Activated CD4-positive, alpha-beta memory T cell treated with anti-CD3 and anti-CD28 coated beads for 36 hours (primary cell): ENCODE results near the gene SHH. TPM values are rescaled to one million over a fixed set of nuclear protein-coding genes. Genes with fewer than 3 reads are reported as not detected.

Source experiments
- CTCF ChIA-PET: fragments of 350-600 bp; sonication (Branson Sonifier 250); formaldehyde crosslinking; loops from one replicate; lab custom pipeline; 2021; ENCODE audit warnings: antibody characterized with exemption, inconsistent platforms; lab: Charles Lee
- POLR2A ChIA-PET: fragments of 350-600 bp; sonication (Branson Sonifier 250); formaldehyde crosslinking; loops from one replicate; lab custom pipeline; 2021; ENCODE audit warnings: antibody characterized with exemption; lab: Charles Lee
- DNase-seq: peaks from one replicate; pipeline ENCODE4 v3.0.0-alpha.2; 2020
- H3K27ac Mint-ChIP-seq: one replicate; pipeline ENCODE4 v1.8.0; 2021; ENCODE audit warnings: mixed read lengths
- H3K27me3 Mint-ChIP-seq: one replicate; pipeline ENCODE4 v1.8.0; 2021; ENCODE audit warnings: mixed read lengths
- H3K36me3 Mint-ChIP-seq: one replicate; pipeline ENCODE4 v1.8.0; 2021; ENCODE audit warnings: mixed read lengths
- H3K4me1 Mint-ChIP-seq: one replicate; pipeline ENCODE4 v1.8.0; 2021; ENCODE audit warnings: low read depth, mixed read lengths
- H3K4me3 Mint-ChIP-seq: one replicate; pipeline ENCODE4 v1.8.0; 2021; ENCODE audit warnings: mild to moderate bottlenecking, mixed read lengths
- H3K9me3 Mint-ChIP-seq: one replicate; pipeline ENCODE4 v1.8.0; 2021; ENCODE audit warnings: mixed read lengths
- intact Hi-C: fragments of 100-400 bp; cut with micrococcal nuclease; formaldehyde crosslinking; loops from one replicate; pipeline ENCODE4 v1.15.1; 2023
- total RNA-seq, 2 experiments: library from RNA; stranded (reverse); gene quantifications; one replicate each; pipeline ENCODE4 v1.2.3, GENCODE V29; 2021

SHH gene
- total RNA-seq, 2 experiments from 2014 or later = not detected

GRCh38 chr7:155790666-155791065 lies 21.6 kb downstream of the SHH start:
- Mint-ChIP-seq H3K27ac (no peak overlapping the region), H3K4me1 (peaks cover 9% of the 10 kb centered on the region), H3K4me3 (no peak overlapping the region), H3K36me3 (peaks cover 2% of the 10 kb centered on the region), H3K9me3 (no peaks in the 10 kb centered on the region), H3K27me3 (peaks cover 3% of the 10 kb centered on the region)
- ChIA-PET POLR2A (no interaction called here), CTCF (interaction anchor here (1.1 kb wide), 1 partner anchor 192 kb away, joined by 3 read pairs; no protein-coding TSS in a partner anchor)
- DNase-seq = no peak
- intact Hi-C loops = no loop called here

DNA sequence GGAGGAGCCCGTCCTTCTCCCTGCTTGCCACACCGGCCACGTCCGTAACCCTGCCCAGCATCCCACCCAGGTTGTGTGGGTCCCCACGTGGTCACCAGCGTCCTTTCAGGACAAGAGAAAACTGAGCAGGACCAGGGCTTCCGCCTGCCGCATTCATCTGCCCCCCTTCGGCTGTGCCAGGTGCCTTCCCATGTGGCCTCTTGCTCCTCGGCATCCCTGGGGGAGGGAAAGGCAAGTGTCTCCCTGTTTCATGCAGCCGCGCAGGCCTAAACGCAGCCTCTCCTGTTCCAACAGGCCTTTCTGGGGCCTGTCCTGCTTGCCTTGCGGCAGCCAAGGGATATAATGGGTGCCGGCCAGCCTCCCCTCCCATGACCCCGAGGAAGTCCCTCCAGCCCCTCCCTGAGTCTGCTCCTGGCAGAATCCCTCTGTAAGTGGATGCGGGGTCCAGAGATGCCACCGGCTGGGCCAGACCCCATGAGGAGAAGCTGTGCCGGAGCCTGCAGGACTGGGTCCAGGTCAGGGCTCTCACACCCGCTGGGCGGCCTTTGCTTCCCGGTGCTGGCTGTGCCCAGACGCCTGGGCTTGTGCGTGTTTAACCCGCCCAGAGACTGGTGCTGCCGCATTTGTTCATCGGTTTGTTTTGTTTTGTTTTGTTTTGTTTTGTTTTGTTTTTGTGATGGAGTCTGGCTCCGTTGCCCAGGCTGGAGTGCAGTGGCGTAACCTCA lies 23.1 kb downstream of the SHH start:
- peaks cover 2% of the 10 kb centered on the region for H3K27me3 Mint-ChIP-seq
- CTCF ChIA-PET = no interaction called here
- H3K4me3 Mint-ChIP-seq = no peak overlapping the region
- peaks cover 9% of the 10 kb centered on the region for H3K4me1 Mint-ChIP-seq
- H3K9me3 Mint-ChIP-seq = no peaks in the 10 kb centered on the region
- H3K27ac Mint-ChIP-seq = no peak overlapping the region
- intact Hi-C loops = no loop called here
- no peak for DNase-seq
- H3K36me3 Mint-ChIP-seq = peaks cover 7% of the 10 kb centered on the region
- POLR2A ChIA-PET = no interaction called here

DNA sequence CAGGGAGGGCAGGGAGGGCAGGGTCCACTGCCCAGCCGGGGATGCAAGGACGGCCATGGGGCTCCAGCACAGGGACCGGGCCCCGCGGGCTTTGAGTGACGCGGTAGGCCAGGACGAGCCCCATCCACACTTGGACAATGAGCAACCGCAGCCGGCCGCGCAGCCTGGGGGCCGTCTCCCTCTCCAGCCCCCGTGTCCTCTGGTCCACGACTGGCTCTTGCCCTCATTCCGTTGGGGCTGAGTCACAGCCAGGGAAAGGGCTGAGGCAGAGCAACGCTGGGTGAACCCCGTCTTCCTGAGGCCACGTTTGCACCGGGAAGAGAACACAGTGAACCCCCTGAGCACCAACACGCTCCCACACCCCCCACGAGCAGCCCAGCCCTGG lies 23.7 kb downstream of the SHH start:
- peaks cover 2% of the 10 kb centered on the region for H3K27me3 Mint-ChIP-seq
- intact Hi-C loops = no loop called here
- POLR2A ChIA-PET = no interaction called here
- H3K4me1 Mint-ChIP-seq = peaks cover 9% of the 10 kb centered on the region
- H3K4me3 Mint-ChIP-seq = no peak overlapping the region
- CTCF ChIA-PET = no interaction called here
- H3K27ac Mint-ChIP-seq = no peak overlapping the region
- H3K9me3 Mint-ChIP-seq = no peaks in the 10 kb centered on the region
- no peak for DNase-seq
- peaks cover 9% of the 10 kb centered on the region for H3K36me3 Mint-ChIP-seq

DNA sequence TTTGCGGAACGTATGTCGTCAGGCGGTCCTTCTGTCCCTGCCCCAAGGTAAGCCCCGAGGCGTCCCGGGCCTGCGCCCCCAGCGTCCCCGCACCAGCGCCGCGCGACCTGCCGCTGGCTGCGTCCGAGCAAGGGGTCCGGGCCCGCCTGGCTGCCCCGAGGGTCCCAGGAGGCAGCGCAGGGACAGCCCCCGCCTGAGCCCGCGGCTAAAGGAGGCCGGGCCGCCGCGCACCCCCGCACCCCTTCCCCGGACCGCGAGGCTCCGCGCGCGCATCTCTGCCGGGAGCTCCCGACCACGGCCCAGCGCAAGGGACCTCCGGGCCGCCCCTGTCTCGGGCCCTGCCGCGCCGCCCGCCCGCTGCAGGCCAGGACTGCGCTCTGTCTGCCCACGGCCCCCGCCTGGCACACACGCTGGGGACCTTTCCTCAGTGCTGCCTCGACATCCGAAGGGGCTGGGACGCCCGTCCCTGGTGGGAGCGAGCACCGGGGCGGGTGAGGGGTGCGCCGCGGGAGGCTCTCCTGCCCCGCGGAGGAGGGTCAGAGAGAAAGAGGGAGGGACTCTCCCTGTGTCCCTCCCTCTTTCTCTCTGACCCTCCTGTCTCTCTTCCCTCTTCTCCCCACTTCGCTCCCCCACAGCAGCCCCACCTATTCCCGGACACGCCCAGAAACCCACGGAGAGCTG lies 25.0 kb downstream of the SHH start:
- intact Hi-C loops = no loop called here
- peaks cover 9% of the 10 kb centered on the region for H3K4me1 Mint-ChIP-seq
- no peak overlapping the region for H3K27ac Mint-ChIP-seq
- no peaks in the 10 kb centered on the region for H3K9me3 Mint-ChIP-seq
- DNase-seq = no peak
- peaks cover 14% of the 10 kb centered on the region for H3K36me3 Mint-ChIP-seq
- ChIA-PET CTCF (no interaction called here), POLR2A (no interaction called here)
- H3K27me3 Mint-ChIP-seq = peaks cover 2% of the 10 kb centered on the region
- H3K4me3 Mint-ChIP-seq = no peak overlapping the region

- intact Hi-C loops = no loop called here
- Mint-ChIP-seq H3K27ac (no peak overlapping the region), H3K9me3 (no peaks in the 10 kb centered on the region), H3K36me3 (peaks cover 17% of the 10 kb centered on the region), H3K4me3 (no peak overlapping the region), H3K27me3 (peaks cover 2% of the 10 kb centered on the region), H3K4me1 (peaks cover 9% of the 10 kb centered on the region)
- POLR2A ChIA-PET = no interaction called here
- CTCF ChIA-PET = no interaction called here
- DNase-seq = no peak
Observed at GRCh38 chr7:155786491-155786890, 25.8 kb downstream of the SHH start.

DNA sequence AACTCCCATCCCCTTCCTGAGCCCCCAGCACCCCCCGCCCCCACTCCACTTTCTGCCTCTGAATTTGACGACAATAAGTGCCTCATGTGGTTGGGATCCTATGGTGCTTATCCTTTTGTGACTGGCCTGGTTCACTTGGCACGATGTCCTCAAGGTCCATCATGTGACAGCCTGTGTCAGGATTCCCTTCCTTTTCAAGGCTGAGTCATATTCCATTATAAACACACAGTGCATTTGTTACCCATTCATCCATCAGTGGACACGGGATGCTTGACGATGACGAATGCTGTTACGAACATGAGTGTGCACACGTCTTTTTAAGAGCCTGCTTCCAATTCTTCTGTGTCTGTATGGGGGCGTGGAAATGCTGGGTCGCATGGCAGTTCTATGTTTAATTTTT lies 26.7 kb downstream of the SHH start:
- POLR2A ChIA-PET = no interaction called here
- intact Hi-C loops = no loop called here
- Mint-ChIP-seq H3K27ac (no peak overlapping the region), H3K9me3 (no peaks in the 10 kb centered on the region), H3K27me3 (peaks cover 2% of the 10 kb centered on the region), H3K4me1 (peaks cover 9% of the 10 kb centered on the region), H3K4me3 (no peak overlapping the region), H3K36me3 (peaks cover 26% of the 10 kb centered on the region)
- CTCF ChIA-PET = interaction anchor here (1.3 kb wide), 1 partner anchor 187 kb away, joined by 4 read pairs; no protein-coding TSS in a partner anchor
- no peak for DNase-seq

DNA sequence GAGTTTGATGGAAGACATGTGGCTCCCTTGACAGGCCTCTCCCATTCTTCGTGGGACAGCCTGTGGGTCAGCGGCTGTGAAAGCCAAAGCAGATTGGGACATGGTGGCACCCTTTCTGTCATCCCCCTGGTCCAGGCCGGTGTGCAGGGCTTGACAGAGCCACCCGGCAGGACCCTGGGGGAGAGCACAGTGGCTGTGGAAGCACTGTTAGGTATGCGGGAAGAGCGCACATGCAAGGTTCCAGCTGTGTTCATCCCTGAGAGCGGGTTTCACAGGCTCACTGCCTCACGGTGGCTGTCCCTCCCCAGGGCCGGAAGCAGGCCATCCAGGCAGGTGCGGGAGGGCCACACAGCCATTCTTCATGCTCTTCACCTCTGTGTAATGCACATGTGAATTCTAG lies 29.8 kb downstream of the SHH start:
- Mint-ChIP-seq H3K4me1 (peaks cover 5% of the 10 kb centered on the region), H3K9me3 (no peaks in the 10 kb centered on the region), H3K27ac (no peak overlapping the region), H3K27me3 (no peaks in the 10 kb centered on the region), H3K36me3 (peaks cover 39% of the 10 kb centered on the region), H3K4me3 (no peak overlapping the region)
- DNase-seq = no peak
- intact Hi-C loops = no loop called here
- POLR2A ChIA-PET = no interaction called here
- CTCF ChIA-PET = no interaction called here

DNA sequence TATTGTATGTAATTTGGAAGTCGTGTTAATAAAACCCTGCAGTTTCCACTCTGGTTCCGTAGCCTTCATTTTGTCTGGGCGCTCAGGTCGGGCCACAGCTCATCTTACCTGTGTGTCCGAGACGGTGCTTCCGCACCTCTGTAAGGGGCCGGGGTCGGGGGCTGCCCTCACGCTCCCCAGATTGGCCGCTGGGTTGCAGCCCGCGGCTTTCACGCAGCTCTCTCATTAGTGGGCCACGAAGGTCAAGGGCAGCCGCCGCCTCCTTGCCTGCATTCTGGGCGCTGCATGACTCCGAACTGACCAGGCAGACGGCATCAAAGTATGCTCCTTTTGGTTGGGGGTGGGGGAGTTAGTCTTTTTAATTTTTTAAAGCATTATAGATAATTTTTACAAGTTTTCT lies 30.8 kb downstream of the SHH start:
- CTCF ChIA-PET = interaction anchor here (0.6 kb wide), 1 partner anchor 8 kb away, joined by 3 read pairs; no protein-coding TSS in a partner anchor
- DNase-seq = no peak
- H3K4me1 Mint-ChIP-seq = peaks cover 5% of the 10 kb centered on the region
- intact Hi-C loops = no loop called here
- peaks cover 45% of the 10 kb centered on the region for H3K36me3 Mint-ChIP-seq
- no peaks in the 10 kb centered on the region for H3K27me3 Mint-ChIP-seq
- no peak overlapping the region for H3K27ac Mint-ChIP-seq
- POLR2A ChIA-PET = no interaction called here
- no peaks in the 10 kb centered on the region for H3K9me3 Mint-ChIP-seq
- H3K4me3 Mint-ChIP-seq = no peak overlapping the region

DNA sequence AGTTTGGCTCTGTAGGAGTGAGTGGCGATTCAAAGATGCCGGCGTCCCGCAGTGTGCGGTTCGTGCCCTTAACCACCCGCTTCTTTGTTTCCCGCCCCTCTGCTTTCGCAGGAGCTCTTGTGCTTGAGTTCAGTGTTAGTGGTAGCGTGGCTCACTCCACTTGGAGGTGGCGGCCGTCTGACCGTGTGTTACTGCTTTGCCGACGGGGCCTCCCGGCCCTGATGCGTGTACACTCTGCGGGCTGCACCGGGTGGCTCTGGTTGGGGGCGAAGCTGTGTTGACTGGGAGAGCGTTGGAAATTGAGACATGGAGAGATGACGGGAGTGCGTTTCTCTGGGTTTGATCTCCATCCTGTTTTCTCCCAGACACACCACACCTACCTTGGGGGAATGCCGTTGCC lies 31.4 kb downstream of the SHH start:
- ChIA-PET POLR2A (no interaction called here), CTCF (no interaction called here)
- no peak for DNase-seq
- Mint-ChIP-seq H3K4me1 (peaks cover under 1% of the 10 kb centered on the region), H3K9me3 (no peaks in the 10 kb centered on the region), H3K27ac (no peak overlapping the region), H3K4me3 (no peak overlapping the region), H3K27me3 (no peaks in the 10 kb centered on the region), H3K36me3 (peaks cover 46% of the 10 kb centered on the region)
- intact Hi-C loops = no loop called here

DNA sequence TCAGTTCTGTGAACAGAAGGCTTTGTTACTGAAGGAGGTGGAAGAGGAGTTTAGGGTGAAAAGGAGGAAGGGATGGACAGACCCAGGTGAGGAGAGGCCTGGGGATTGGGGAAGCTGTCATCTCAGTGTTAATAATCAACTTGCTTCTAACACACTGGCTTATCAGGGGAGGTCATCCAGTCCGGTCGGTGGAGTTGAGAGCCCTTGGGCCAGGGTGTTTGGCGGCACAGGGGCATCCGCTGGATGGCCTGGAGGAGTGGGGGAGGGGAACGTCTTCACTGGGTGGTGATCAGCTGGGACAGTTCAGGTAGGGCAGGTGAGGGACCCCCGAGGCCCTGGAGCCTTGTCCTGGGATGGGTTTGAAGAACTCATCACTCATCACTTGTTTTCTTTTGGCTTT lies 33.9 kb downstream of the SHH start:
- Mint-ChIP-seq H3K9me3 (no peaks in the 10 kb centered on the region), H3K36me3 (peaks cover 61% of the 10 kb centered on the region), H3K4me3 (no peak overlapping the region), H3K27me3 (no peaks in the 10 kb centered on the region), H3K27ac (no peak overlapping the region), H3K4me1 (no peaks in the 10 kb centered on the region)
- CTCF ChIA-PET = interaction anchor here (1.0 kb wide), 1 partner anchor 179 kb away, joined by 3 read pairs; no protein-coding TSS in a partner anchor
- POLR2A ChIA-PET = no interaction called here
- intact Hi-C loops = no loop called here
- no peak for DNase-seq

DNA sequence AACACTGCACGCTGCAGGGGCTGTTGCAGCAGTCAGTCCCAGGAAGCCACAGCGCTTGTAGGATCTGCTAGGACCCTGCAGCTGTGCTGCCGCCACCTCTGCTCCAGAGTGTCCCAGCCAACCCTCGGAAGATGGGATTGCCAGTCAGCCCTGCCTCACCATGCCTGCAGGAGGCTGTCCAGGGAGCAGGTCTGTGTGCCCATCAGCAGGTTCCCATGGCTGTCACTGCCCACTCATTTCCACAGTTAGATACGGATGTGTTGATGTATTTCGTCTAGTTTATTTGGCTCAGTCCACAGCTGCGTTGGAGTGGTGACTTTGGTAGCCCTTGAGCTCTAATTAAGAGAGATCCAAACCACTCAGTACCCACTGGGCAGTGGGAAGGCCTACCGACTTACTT lies 35.7 kb downstream of the SHH start:
- no peaks in the 10 kb centered on the region for H3K9me3 Mint-ChIP-seq
- intact Hi-C loops = no loop called here
- no peaks in the 10 kb centered on the region for H3K4me1 Mint-ChIP-seq
- no peaks in the 10 kb centered on the region for H3K27me3 Mint-ChIP-seq
- H3K27ac Mint-ChIP-seq = no peak overlapping the region
- no peak overlapping the region for H3K4me3 Mint-ChIP-seq
- CTCF ChIA-PET = interaction anchor here (1.7 kb wide), 1 partner anchor 10 kb away, joined by 5 read pairs; no protein-coding TSS in a partner anchor
- no peak for DNase-seq
- POLR2A ChIA-PET = no interaction called here
- peaks cover 58% of the 10 kb centered on the region for H3K36me3 Mint-ChIP-seq

DNA sequence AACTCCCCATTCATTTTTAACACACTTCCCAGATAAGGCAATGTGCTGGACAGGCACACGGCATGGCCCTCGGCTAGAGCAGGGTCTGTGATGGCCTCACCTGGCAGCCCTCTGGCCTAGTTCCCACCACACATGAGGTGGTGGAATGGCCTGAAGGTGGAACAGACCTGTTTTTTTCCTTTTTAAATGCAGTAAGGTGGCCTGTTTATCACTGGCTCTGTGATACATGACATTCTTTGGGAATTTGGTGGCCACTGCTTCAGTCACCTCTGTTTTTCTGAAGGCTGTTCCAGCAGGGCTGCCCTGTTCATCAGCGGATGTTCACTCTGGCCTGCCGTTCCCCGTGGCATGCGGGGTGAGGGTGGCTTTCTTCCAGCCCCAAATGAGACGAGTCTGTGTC lies 36.6 kb downstream of the SHH start:
- no peaks in the 10 kb centered on the region for H3K9me3 Mint-ChIP-seq
- CTCF ChIA-PET = interaction anchor here (1.7 kb wide), 1 partner anchor 9 kb away, joined by 5 read pairs; no protein-coding TSS in a partner anchor
- intact Hi-C loops = no loop called here
- H3K4me1 Mint-ChIP-seq = no peaks in the 10 kb centered on the region
- no peak for DNase-seq
- no peak overlapping the region for H3K4me3 Mint-ChIP-seq
- no peak overlapping the region for H3K27ac Mint-ChIP-seq
- H3K27me3 Mint-ChIP-seq = no peaks in the 10 kb centered on the region
- peaks cover 54% of the 10 kb centered on the region for H3K36me3 Mint-ChIP-seq
- POLR2A ChIA-PET = no interaction called here
